Stomach smooth muscle (tissue), 2 donors: ENCODE data around the gene CDC34.
A peak's percentile ranks its signal among the peaks of the same experiment; 100 is the strongest.

ENCODE experiments used
- H3K27ac ChIP-seq: one replicate; pipeline ENCODE4 v1.7.0; 2013; ENCODE audit warnings: mild to moderate bottlenecking, low read length, inconsistent platforms
- H3K27me3 ChIP-seq, 2 donors: one replicate each; pipeline ENCODE4 v1.7.0; 2013; ENCODE audit warnings: low read length in 2 of 2; ENCODE audit not compliant: insufficient read depth in 2 of 2, control insufficient read depth in 1 of 2
- H3K36me3 ChIP-seq, 2 donors: one replicate each; pipeline ENCODE4 v1.7.0; 2013; ENCODE audit warnings: low read length in 2 of 2; ENCODE audit not compliant: control insufficient read depth in 2 of 2, insufficient read depth in 2 of 2
- H3K4me1 ChIP-seq: one replicate; pipeline ENCODE4 v1.7.0; 2013; ENCODE audit warnings: low read length; ENCODE audit not compliant: control insufficient read depth, insufficient read depth
- H3K4me3 ChIP-seq, 2 donors: one replicate each; pipeline ENCODE4 v1.7.0; 2013; ENCODE audit warnings: low read length in 2 of 2
- H3K9ac ChIP-seq, 2 donors: one replicate each; pipeline ENCODE4 v1.7.0; 2013; ENCODE audit warnings: low read length in 2 of 2, mild to moderate bottlenecking in 1 of 2
- H3K9me3 ChIP-seq, 2 donors: one replicate each; pipeline ENCODE4 v1.7.0; 2013; ENCODE audit warnings: low read length in 2 of 2; ENCODE audit not compliant: control insufficient read depth in 2 of 2
- donor health status: healthy.
- donor health status: Pancreatic carcinoma.

Gene CDC34

GRCh38 chr19:547836-548720 lies 16.5 kb downstream of the CDC34 start:
- no peak overlapping the region for H3K27ac ChIP-seq
- H3K36me3 ChIP-seq: no peaks in the 10 kb centered on the region
- H3K27me3 ChIP-seq: no peaks in the 10 kb centered on the region
- no peak overlapping the region for H3K4me3 ChIP-seq
- no peak overlapping the region for H3K9ac ChIP-seq
- H3K4me1 ChIP-seq: peaks cover 5% of the 10 kb centered on the region
- H3K9me3 ChIP-seq: no peaks in the 10 kb centered on the region

GRCh38 chr19:548886-549830 lies 17.6 kb downstream of the CDC34 start:
- Histone ChIP-seq H3K36me3 (no peaks in the 10 kb centered on the region), H3K4me3 (no peak overlapping the region), H3K4me1 (peaks cover 5% of the 10 kb centered on the region), H3K9me3 (no peaks in the 10 kb centered on the region), H3K27me3 (no peaks in the 10 kb centered on the region), H3K27ac (no peak overlapping the region), H3K9ac (no peak overlapping the region)

DNA sequence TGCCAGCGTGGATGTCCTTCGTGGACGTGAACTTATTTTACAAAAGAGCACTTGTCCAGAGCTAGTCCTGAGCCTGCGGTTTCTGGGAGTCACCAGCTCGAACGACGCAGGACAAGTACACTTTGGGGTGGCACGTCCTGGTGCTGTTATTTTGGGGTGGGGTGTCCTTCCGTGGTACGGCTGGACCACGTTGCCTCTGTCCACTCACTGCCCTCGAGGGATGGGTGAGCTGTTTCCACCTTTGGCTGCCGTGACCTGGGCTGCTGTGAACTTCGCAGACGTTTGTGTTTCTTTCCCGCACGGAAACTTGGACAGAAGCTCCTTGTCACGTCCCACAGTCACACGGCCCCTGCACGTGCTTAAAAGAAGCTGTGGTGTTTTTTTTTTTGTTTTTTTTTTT lies 23.3 kb downstream of the CDC34 start:
- Histone ChIP-seq H3K27me3 (no peaks in the 10 kb centered on the region), H3K4me1 (peaks cover 7% of the 10 kb centered on the region), H3K9ac (no peak overlapping the region), H3K36me3 (no peaks in the 10 kb centered on the region), H3K4me3 (no peak overlapping the region), H3K27ac (no peak overlapping the region), H3K9me3 (no peaks in the 10 kb centered on the region)

- Histone ChIP-seq H3K27ac (no peak overlapping the region), H3K4me3 (no peak overlapping the region), H3K9me3 (no peaks in the 10 kb centered on the region), H3K4me1 (peaks cover 7% of the 10 kb centered on the region), H3K9ac (no peak overlapping the region), H3K27me3 (no peaks in the 10 kb centered on the region), H3K36me3 (no peaks in the 10 kb centered on the region)
Measured at GRCh38 chr19:555474-555808, 23.9 kb downstream of the CDC34 start.

GRCh38 chr19:556611-557382 lies 25.2 kb downstream of the CDC34 start:
- Histone ChIP-seq H3K9ac (no peak overlapping the region), H3K27me3 (no peaks in the 10 kb centered on the region)

DNA sequence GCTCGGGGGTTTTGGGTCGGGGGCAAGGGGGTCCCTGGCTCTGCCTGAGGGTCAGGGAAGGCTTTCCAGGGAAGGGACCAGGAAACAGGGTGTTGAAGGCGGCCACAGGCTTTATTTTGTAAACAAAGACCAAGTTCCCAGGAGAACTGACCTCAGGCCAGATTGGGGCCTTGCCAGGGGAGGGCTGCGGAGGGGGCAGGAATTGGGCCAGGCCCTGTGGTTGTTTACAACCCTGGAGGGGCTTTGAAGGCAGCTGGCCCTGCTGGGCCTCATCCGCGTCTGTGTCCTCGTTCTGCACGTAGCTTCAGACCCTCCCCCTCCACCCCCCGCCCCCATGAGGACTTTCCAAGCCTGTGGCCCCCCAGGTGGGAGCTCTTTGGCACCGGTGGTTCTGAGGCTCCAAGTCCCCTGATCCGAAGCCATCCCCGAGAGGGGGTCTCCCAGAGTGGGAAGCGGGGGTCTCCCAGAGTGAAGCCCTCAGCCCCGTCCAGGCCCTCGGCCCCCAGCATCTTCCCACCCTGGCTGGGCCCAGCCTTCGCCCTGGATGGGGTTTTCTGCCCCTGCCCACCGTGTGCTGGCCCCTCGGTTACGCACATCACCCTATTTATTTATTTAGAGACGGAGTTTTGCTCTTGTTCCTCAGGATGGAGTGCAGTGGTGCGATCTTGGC lies 27.3 kb downstream of the CDC34 start:
- Histone ChIP-seq H3K4me3 (no peak overlapping the region), H3K9me3 (no peaks in the 10 kb centered on the region), H3K27me3 (no peaks in the 10 kb centered on the region), H3K27ac (no peak overlapping the region), H3K4me1 (peaks cover 5% of the 10 kb centered on the region), H3K9ac (no peak overlapping the region), H3K36me3 (no peaks in the 10 kb centered on the region)

More at GRCh38 chr19:556611-557382, 25.2 kb downstream of the CDC34 start:
- peaks cover 5% of the 10 kb centered on the region for H3K4me1 ChIP-seq
- H3K36me3 ChIP-seq: no peaks in the 10 kb centered on the region
- no peak overlapping the region for H3K4me3 ChIP-seq
- no peaks in the 10 kb centered on the region for H3K9me3 ChIP-seq
- H3K27ac ChIP-seq: no peak overlapping the region

- H3K27me3 ChIP-seq: no peaks in the 10 kb centered on the region
- H3K27ac ChIP-seq: no peak overlapping the region
Measured at GRCh38 chr19:560121-560520, 28.6 kb downstream of the CDC34 start.

GRCh38 chr19:566403-566802 lies 34.8 kb downstream of the CDC34 start:
- H3K4me3 ChIP-seq: peak overlapping the region in 1 of 2 donors; percentile 29
- H3K27ac ChIP-seq: peak overlapping the region; percentile 62

More at GRCh38 chr19:560121-560520, 28.6 kb downstream of the CDC34 start:
- Histone ChIP-seq H3K9me3 (no peaks in the 10 kb centered on the region), H3K4me1 (peaks cover 5% of the 10 kb centered on the region), H3K9ac (no peak overlapping the region), H3K36me3 (no peaks in the 10 kb centered on the region), H3K4me3 (no peak overlapping the region)

DNA sequence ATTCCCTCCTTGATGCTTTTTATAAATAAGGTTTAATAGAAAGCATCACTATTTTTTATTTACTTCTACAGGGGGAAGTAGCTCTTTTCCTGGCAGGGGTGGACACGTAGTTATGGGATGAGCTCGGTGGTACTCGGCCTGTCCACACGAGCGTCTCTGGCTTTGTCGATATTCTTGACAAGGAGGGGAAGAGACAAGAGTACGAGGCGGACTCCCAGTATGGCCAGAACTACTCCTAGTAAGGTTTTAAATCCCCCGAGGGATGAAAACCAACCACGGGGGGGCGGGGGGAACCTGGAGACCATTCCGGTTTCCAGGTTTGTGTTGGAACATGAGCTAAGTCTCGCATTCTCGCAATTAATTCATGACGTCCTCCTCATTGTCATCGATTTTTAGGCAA lies 35.3 kb downstream of the CDC34 start:
- H3K4me1 ChIP-seq: peaks cover 19% of the 10 kb centered on the region
- H3K9ac ChIP-seq: peak overlapping the region in 1 of 2 donors; percentile 31
- no peaks in the 10 kb centered on the region for H3K36me3 ChIP-seq
- no peaks in the 10 kb centered on the region for H3K27me3 ChIP-seq
- H3K27ac ChIP-seq: peak overlapping the region; percentile 62
- H3K9me3 ChIP-seq: no peaks in the 10 kb centered on the region
- peak overlapping the region in 1 of 2 donors; percentile 29 for H3K4me3 ChIP-seq

More at GRCh38 chr19:566403-566802, 34.8 kb downstream of the CDC34 start:
- no peaks in the 10 kb centered on the region for H3K36me3 ChIP-seq
- H3K9ac ChIP-seq: peak overlapping the region in 1 of 2 donors; percentile 31
- H3K9me3 ChIP-seq: no peaks in the 10 kb centered on the region
- H3K4me1 ChIP-seq: peaks cover 16% of the 10 kb centered on the region
- no peaks in the 10 kb centered on the region for H3K27me3 ChIP-seq
